Naive thymus-derived CD8-positive, alpha-beta T cell (primary cell): Measurements from ENCODE around the gene TRAF3. TPM values are rescaled to one million over a fixed set of nuclear protein-coding genes. Genes with fewer than 3 reads are reported as not detected.
A peak's percentile ranks its signal among the peaks of the same experiment; 100 is the strongest.

Source experiments
- ATAC-seq, 2 donors: fragments of 150-1000 bp; cut with Tn5 transposase in 1 of 2; sonication (Bioruptor Pico), chemical (Tn5 transposase) in 1 of 2; 1 replicate in 1 of 2; 2 replicates in 1 of 2; pipeline ENCODE4 v1.10.0; 2021; ENCODE audit warnings: mild to moderate bottlenecking in 2 of 2, moderate library complexity in 2 of 2
- POLR2A ChIA-PET: fragments of 350-600 bp; sonication (Branson Sonifier 250); formaldehyde crosslinking; loops from one replicate; lab custom pipeline; 2021; ENCODE audit warnings: antibody characterized with exemption; lab: Charles Lee
- DNase-seq, 10 donors: peaks; one replicate each; pipeline versions ENCODE4 v3.0.0 to v3.0.0-alpha.2; 2020 to 2022
- H3K27ac Mint-ChIP-seq, 10 donors: one replicate each; pipeline ENCODE4 v1.8.0; 2020 to 2022; ENCODE audit warnings: mild to moderate bottlenecking in 10 of 10, mixed read lengths in 10 of 10, moderate library complexity in 4 of 10, inconsistent platforms in 1 of 10
- H3K27me3 Mint-ChIP-seq, 5 donors: one replicate each; pipeline ENCODE4 v1.8.0; 2021 to 2022; ENCODE audit warnings: mixed read lengths in 5 of 5
- H3K36me3 Mint-ChIP-seq, 3 donors: one replicate each; pipeline ENCODE4 v1.8.0; 2020 to 2022; ENCODE audit warnings: mixed read lengths in 3 of 3, mild to moderate bottlenecking in 2 of 3, inconsistent platforms in 1 of 3
- H3K4me1 Mint-ChIP-seq, 4 donors: one replicate each; pipeline ENCODE4 v1.8.0; 2021 to 2022; ENCODE audit warnings: mixed read lengths in 4 of 4
- H3K4me3 Mint-ChIP-seq, 10 donors: one replicate each; pipeline ENCODE4 v1.8.0; 2020 to 2022; ENCODE audit warnings: mild to moderate bottlenecking in 10 of 10, mixed read lengths in 10 of 10, moderate library complexity in 6 of 10, inconsistent platforms in 1 of 10
- H3K9me3 Mint-ChIP-seq, 9 donors: one replicate each; pipeline ENCODE4 v1.8.0; 2020 to 2022; ENCODE audit warnings: mixed read lengths in 9 of 9, mild to moderate bottlenecking in 3 of 9, inconsistent platforms in 1 of 9, moderate library complexity in 1 of 9
- polyA plus RNA-seq, 3 donors: library from polyadenylated mRNA; unstranded; fragments of 300-500 nt; fragmentation: Illumina TruSeq; gene quantifications; one replicate each; pipeline ENCODE4 v1.2.3, GENCODE V29; 2021
- total RNA-seq, 8 experiments: library from RNA in 2 of 8; stranded (reverse) in 2 of 8; gene quantifications; one replicate each; pipeline ENCODE4 v1.2.3 and lab custom pipeline; 2021 to 2026

The TRAF3 gene
- total and polyA plus RNA-seq, 5 experiments from 2014 or later = 13.3 to 45.2 (median 18.5) TPM

GRCh38 chr14:102804858-102805257, 27.6 kb downstream of the TRAF3 start:
- H3K27ac Mint-ChIP-seq = peak overlapping the region; percentile 17 to 90 (median 76)
- DNase-seq = no peak
- POLR2A ChIA-PET = no interaction called here
- no peaks in the 10 kb centered on the region for H3K27me3 Mint-ChIP-seq
- H3K36me3 Mint-ChIP-seq = peaks cover 0 to 11% (median 0%) of the 10 kb centered on the region in 3 donors
- ATAC-seq = no peak
- H3K4me3 Mint-ChIP-seq = peak overlapping the region in 8 of 10 donors; percentile 20 to 52 (median 46)
- H3K9me3 Mint-ChIP-seq = no peaks in the 10 kb centered on the region
- H3K4me1 Mint-ChIP-seq = peaks cover 29 to 69% (median 58%) of the 10 kb centered on the region in 4 donors

- Mint-ChIP-seq H3K4me3 (peak overlapping the region in 9 of 10 donors; percentile 20 to 63 (median 48)), H3K27ac (peak overlapping the region; percentile 17 to 90 (median 82)), H3K9me3 (no peaks in the 10 kb centered on the region), H3K36me3 (peaks cover 0 to 14% (median 0%) of the 10 kb centered on the region in 3 donors), H3K4me1 (peaks cover 31 to 70% (median 63%) of the 10 kb centered on the region in 4 donors), H3K27me3 (no peaks in the 10 kb centered on the region)
- ATAC-seq (peak; percentile 61 to 62), DNase-seq (peak in 2 of 10 donors; percentile 15 to 21)
- POLR2A ChIA-PET = interaction anchor here (1.3 kb wide), 1 partner anchor 13 kb away, joined by 4 read pairs; no protein-coding TSS in a partner anchor
These were observed 28.2 kb downstream of the TRAF3 start for GRCh38 chr14:102805371-102805891.

- peaks cover 0 to 14% (median 0%) of the 10 kb centered on the region in 3 donors for H3K36me3 Mint-ChIP-seq
- DNase-seq (no peak), ATAC-seq (no peak)
- POLR2A ChIA-PET = interaction anchor here (1.3 kb wide), 1 partner anchor 13 kb away, joined by 4 read pairs; no protein-coding TSS in a partner anchor
- H3K27ac Mint-ChIP-seq = peak overlapping the region in 9 of 10 donors; percentile 22 to 90 (median 83)
- no peaks in the 10 kb centered on the region for H3K27me3 Mint-ChIP-seq
- H3K4me1 Mint-ChIP-seq = peaks cover 33 to 73% (median 67%) of the 10 kb centered on the region in 4 donors
- peak overlapping the region in 7 of 10 donors; percentile 20 to 63 (median 48) for H3K4me3 Mint-ChIP-seq
- no peaks in the 10 kb centered on the region for H3K9me3 Mint-ChIP-seq
These were observed 28.7 kb downstream of the TRAF3 start for GRCh38 chr14:102805941-102806340.

GRCh38 chr14:102806447-102806846, 29.2 kb downstream of the TRAF3 start:
- H3K27ac Mint-ChIP-seq = peak overlapping the region in 7 of 10 donors; percentile 15 to 90 (median 69)
- DNase-seq (no peak), ATAC-seq (no peak)
- H3K27me3 Mint-ChIP-seq = no peaks in the 10 kb centered on the region
- no peaks in the 10 kb centered on the region for H3K9me3 Mint-ChIP-seq
- H3K36me3 Mint-ChIP-seq = peaks cover 0 to 17% (median 0%) of the 10 kb centered on the region in 3 donors
- H3K4me1 Mint-ChIP-seq = peaks cover 33 to 78% (median 70%) of the 10 kb centered on the region in 4 donors
- POLR2A ChIA-PET = interaction anchor here (1.3 kb wide), 1 partner anchor 12 kb away, joined by 4 read pairs; no protein-coding TSS in a partner anchor
- peak overlapping the region in 2 of 10 donors; percentile 3 to 58 for H3K4me3 Mint-ChIP-seq

GRCh38 chr14:102807013-102807406, 29.8 kb downstream of the TRAF3 start:
- DNase-seq = no peak
- Mint-ChIP-seq H3K9me3 (no peaks in the 10 kb centered on the region), H3K4me3 (peak overlapping the region in 7 of 10 donors; percentile 9 to 69 (median 34)), H3K36me3 (peaks cover 0 to 20% (median 0%) of the 10 kb centered on the region in 3 donors), H3K4me1 (peaks cover 35 to 82% (median 74%) of the 10 kb centered on the region in 4 donors), H3K27me3 (no peaks in the 10 kb centered on the region), H3K27ac (peak overlapping the region in 8 of 10 donors; percentile 41 to 90 (median 72))
- no peak for ATAC-seq
- POLR2A ChIA-PET = no interaction called here

GRCh38 chr14:102809870-102810269, 32.6 kb downstream of the TRAF3 start:
- H3K27me3 Mint-ChIP-seq = no peaks in the 10 kb centered on the region
- H3K27ac Mint-ChIP-seq = peak overlapping the region in 7 of 10 donors; percentile 16 to 65 (median 40)
- DNase-seq (no peak), ATAC-seq (no peak)
- no peak overlapping the region for H3K4me3 Mint-ChIP-seq
- POLR2A ChIA-PET = no interaction called here
- H3K9me3 Mint-ChIP-seq = no peaks in the 10 kb centered on the region
- peaks cover 42 to 82% (median 74%) of the 10 kb centered on the region in 4 donors for H3K4me1 Mint-ChIP-seq
- peaks cover 0 to 30% (median 5%) of the 10 kb centered on the region in 3 donors for H3K36me3 Mint-ChIP-seq

GRCh38 chr14:102810523-102810922, 33.3 kb downstream of the TRAF3 start:
- POLR2A ChIA-PET = no interaction called here
- Mint-ChIP-seq H3K4me1 (peaks cover 41 to 82% (median 74%) of the 10 kb centered on the region in 4 donors), H3K9me3 (no peaks in the 10 kb centered on the region)

GRCh38 chr14:102811254-102811963, 34.2 kb downstream of the TRAF3 start:
- H3K36me3 Mint-ChIP-seq = peaks cover 0 to 35% (median 5%) of the 10 kb centered on the region in 3 donors
- ATAC-seq = peak in 1 of 2 donors; percentile 24
- peak overlapping the region in 3 of 10 donors; percentile 8 to 18 (median 18) for H3K27ac Mint-ChIP-seq

More at GRCh38 chr14:102810523-102810922, 33.3 kb downstream of the TRAF3 start:
- no peaks in the 10 kb centered on the region for H3K27me3 Mint-ChIP-seq
- no peak for ATAC-seq
- H3K36me3 Mint-ChIP-seq = peaks cover 0 to 32% (median 5%) of the 10 kb centered on the region in 3 donors
- no peak for DNase-seq
- no peak overlapping the region for H3K4me3 Mint-ChIP-seq
- peak overlapping the region in 3 of 10 donors; percentile 18 to 47 (median 27) for H3K27ac Mint-ChIP-seq

GRCh38 chr14:102811971-102812370, 34.7 kb downstream of the TRAF3 start:
- H3K27me3 Mint-ChIP-seq = no peaks in the 10 kb centered on the region
- ATAC-seq = no peak
- peak overlapping the region in 1 of 10 donors; percentile 1 for H3K4me3 Mint-ChIP-seq
- peaks cover 39 to 75% (median 69%) of the 10 kb centered on the region in 4 donors for H3K4me1 Mint-ChIP-seq
- POLR2A ChIA-PET = no interaction called here
- peaks cover 0 to 40% (median 5%) of the 10 kb centered on the region in 3 donors for H3K36me3 Mint-ChIP-seq
- no peak for DNase-seq
- no peaks in the 10 kb centered on the region for H3K9me3 Mint-ChIP-seq
- peak overlapping the region in 2 of 10 donors; percentile 8 to 22 for H3K27ac Mint-ChIP-seq

More at GRCh38 chr14:102811254-102811963, 34.2 kb downstream of the TRAF3 start:
- H3K4me3 Mint-ChIP-seq = no peak overlapping the region
- H3K27me3 Mint-ChIP-seq = no peaks in the 10 kb centered on the region
- H3K4me1 Mint-ChIP-seq = peaks cover 37 to 75% (median 69%) of the 10 kb centered on the region in 4 donors
- POLR2A ChIA-PET = interaction anchor here (0.7 kb wide), 1 partner anchor 169 kb away, joined by 6 read pairs; no protein-coding TSS in a partner anchor
- H3K9me3 Mint-ChIP-seq = no peaks in the 10 kb centered on the region
- no peak for DNase-seq

GRCh38 chr14:102813691-102814090, 36.4 kb downstream of the TRAF3 start:
- Mint-ChIP-seq H3K4me1 (peaks cover 44 to 79% (median 71%) of the 10 kb centered on the region in 4 donors), H3K36me3 (peaks cover 0 to 42% (median 5%) of the 10 kb centered on the region in 3 donors), H3K27me3 (no peaks in the 10 kb centered on the region), H3K27ac (no peak overlapping the region), H3K4me3 (no peak overlapping the region), H3K9me3 (no peaks in the 10 kb centered on the region)
- no peak for ATAC-seq
- DNase-seq = no peak
- POLR2A ChIA-PET = interaction anchor here (0.7 kb wide), 1 partner anchor 38 kb away, joined by 3 read pairs; no protein-coding TSS in a partner anchor

GRCh38 chr14:102817318-102817717, 40.1 kb downstream of the TRAF3 start:
- no peaks in the 10 kb centered on the region for H3K27me3 Mint-ChIP-seq
- H3K27ac Mint-ChIP-seq = peak overlapping the region in 3 of 10 donors; percentile 12 to 57 (median 57)
- ATAC-seq (no peak), DNase-seq (no peak)
- H3K4me3 Mint-ChIP-seq = peak overlapping the region in 1 of 10 donors; percentile 10
- POLR2A ChIA-PET = no interaction called here
- no peaks in the 10 kb centered on the region for H3K9me3 Mint-ChIP-seq
- peaks cover 0 to 29% (median 5%) of the 10 kb centered on the region in 3 donors for H3K36me3 Mint-ChIP-seq
- H3K4me1 Mint-ChIP-seq = peaks cover 43 to 77% (median 66%) of the 10 kb centered on the region in 4 donors
